IMR-90 (cell line): ENCODE results near the gene SLC31A2. TPM values are rescaled to one million over a fixed set of nuclear protein-coding genes. Genes with fewer than 3 reads are reported as not detected.

Source experiments
- ATAC-seq: fragments of 200-7000 bp; cut with Tn5 transposase; 2 replicates; pipeline ENCODE4 v1.9.1; 2020; ENCODE audit warnings: low read depth, mild to moderate bottlenecking, moderate library complexity
- BruUV-seq: library from RNA; stranded (reverse); fragments of 400-500 nt; replicated peaks from 2 replicates; lab custom pipeline; 2021; lab: Mats Ljungman, UMichigan
- CTCF ChIA-PET: fragments of 300-600 bp; formaldehyde crosslinking; extraction: SDS; loops from one replicate; lab custom pipeline; 2021; ENCODE audit warnings: antibody characterized with exemption; lab: Yijun Ruan, JAX
- POLR2A ChIA-PET: fragments of 300-600 bp; sonication (Branson Sonifier 250); formaldehyde crosslinking; loops from one replicate; lab custom pipeline; 2022; ENCODE audit warnings: antibody characterized with exemption; ENCODE audit not compliant: unreplicated experiment; lab: Charles Lee
- DNase-seq: peaks from one replicate; pipeline ENCODE4 v3.0.0; 2013
- H2AFZ ChIP-seq: replicated peaks from 2 replicates; pipeline ENCODE3; 2013; ENCODE audit warnings: low read length, mild to moderate bottlenecking; ENCODE audit not compliant: poor library complexity
- H2AK5ac ChIP-seq: 2 replicates; pipeline ENCODE4 v1.6.1; 2013; ENCODE audit warnings: low read depth, low read length, inconsistent platforms
- H2AK9ac ChIP-seq: replicated peaks from 2 replicates; pipeline ENCODE3; 2013; ENCODE audit warnings: mild to moderate bottlenecking, low read depth, low read length, moderate library complexity; ENCODE audit not compliant: poor library complexity
- H2BK120ac ChIP-seq: 2 replicates; pipeline ENCODE4 v1.6.1; 2013; ENCODE audit warnings: low read depth, low read length, inconsistent platforms
- H2BK15ac ChIP-seq: 3 replicates; pipeline ENCODE4 v1.6.1; 2013; ENCODE audit warnings: low read depth, low read length, inconsistent platforms
- H2BK20ac ChIP-seq: 2 replicates; pipeline ENCODE4 v1.6.1; 2013; ENCODE audit warnings: low read depth, mild to moderate bottlenecking, inconsistent platforms, low read length, moderate library complexity
- H2BK5ac ChIP-seq: 2 replicates; pipeline ENCODE4 v1.6.1; 2013; ENCODE audit warnings: mild to moderate bottlenecking, low read depth, low read length, inconsistent platforms; ENCODE audit not compliant: poor library complexity, severe bottlenecking
- H3K14ac ChIP-seq: replicated peaks from 2 replicates; pipeline ENCODE4 v1.6.1; 2013; ENCODE audit warnings: low read depth, low read length, inconsistent platforms
- H3K18ac ChIP-seq: 2 replicates; pipeline ENCODE4 v1.6.1; 2013; ENCODE audit warnings: low read depth, low read length, control low read depth
- H3K23ac ChIP-seq: 2 replicates; pipeline ENCODE4 v1.6.1; 2013; ENCODE audit warnings: low read depth, low read length, inconsistent platforms
- H3K27ac ChIP-seq: 2 replicates; pipeline ENCODE4 v1.5.1; 2013; ENCODE audit warnings: mild to moderate bottlenecking, control low read depth, low read length; ENCODE audit not compliant: insufficient read depth
- H3K27me3 ChIP-seq: 2 replicates; pipeline ENCODE4 v1.6.1; 2013; ENCODE audit warnings: low read length; ENCODE audit not compliant: control insufficient read depth, insufficient read depth
- H3K36me3 ChIP-seq: 2 replicates; pipeline ENCODE4 v1.6.1; 2013; ENCODE audit warnings: low read length, mixed read lengths; ENCODE audit not compliant: control insufficient read depth, insufficient read depth
- H3K4ac ChIP-seq: 2 replicates; pipeline ENCODE4 v1.6.1; 2013; ENCODE audit warnings: low read depth, low read length, inconsistent platforms
- H3K4me1 ChIP-seq: 2 replicates; pipeline ENCODE4 v1.6.1; 2013; ENCODE audit warnings: low read length, mixed read lengths; ENCODE audit not compliant: control insufficient read depth, insufficient read depth
- H3K4me2 ChIP-seq: 2 replicates; pipeline ENCODE4 v1.6.1; 2013; ENCODE audit warnings: low read depth, mild to moderate bottlenecking, control low read depth, low read length, moderate library complexity
- H3K4me3 ChIP-seq: 2 replicates; pipeline ENCODE4 v1.5.1; 2013; ENCODE audit warnings: low read depth, mild to moderate bottlenecking, control low read depth, low read length, moderate library complexity; ENCODE audit not compliant: insufficient read depth
- H3K56ac ChIP-seq: 2 replicates; pipeline ENCODE4 v1.6.1; 2013; ENCODE audit warnings: low read length, inconsistent platforms; ENCODE audit not compliant: insufficient read depth; ENCODE audit errors: extremely low read depth
- H3K79me1 ChIP-seq, 2 experiments: 2 replicates each; pipeline ENCODE4 v1.6.1; 2013; ENCODE audit warnings: low read length in 2 of 2, inconsistent platforms in 1 of 2, low read depth in 1 of 2
- H3K9ac ChIP-seq: 2 replicates; pipeline ENCODE4 v1.6.1; 2013; ENCODE audit warnings: low read depth, low read length, control low read depth
- H3K9me1 ChIP-seq: 2 replicates; pipeline ENCODE4 v1.6.1; 2013; ENCODE audit warnings: low read length, inconsistent platforms; ENCODE audit not compliant: insufficient read depth
- H3K9me3 ChIP-seq: 2 replicates; pipeline ENCODE4 v1.6.1; 2013; ENCODE audit warnings: low read length; ENCODE audit not compliant: control insufficient read depth, insufficient read depth
- H4K20me1 ChIP-seq: 2 replicates; pipeline ENCODE4 v1.6.1; 2013; ENCODE audit warnings: low read length, inconsistent platforms; ENCODE audit not compliant: insufficient read depth
- H4K5ac ChIP-seq: 2 replicates; pipeline ENCODE4 v1.6.1; 2013; ENCODE audit warnings: mild to moderate bottlenecking, low read depth, low read length, control low read depth
- H4K8ac ChIP-seq, 2 experiments: 2 replicates each; pipeline ENCODE4 v1.6.1; 2013; ENCODE audit warnings: low read depth in 2 of 2, low read length in 2 of 2, control low read depth in 1 of 2, inconsistent platforms in 1 of 2
- H4K91ac ChIP-seq: 2 replicates; pipeline ENCODE4 v1.6.1; 2013; ENCODE audit warnings: low read depth, low read length, inconsistent platforms; ENCODE audit not compliant: insufficient read depth
- POLR2A ChIP-seq: IDR thresholded peaks from 2 replicates; pipeline ENCODE4 v1.6.1; 2012; ENCODE audit warnings: mild to moderate bottlenecking, low read depth, low read length
- RAD21 ChIP-seq: IDR thresholded peaks from 2 replicates; pipeline ENCODE4 v1.6.1; 2012; ENCODE audit warnings: low read length, improper control_type of control experiment
- WGBS, 2 experiments: methylation state at CpG; one replicate each; pipeline versions ENCODE4 v1.1.5 to v1.1.7; 2013; ENCODE audit warnings: missing lambda C conversion rate in 2 of 2; ENCODE audit not compliant: insufficient read length in 1 of 2; ENCODE audit errors: extremely low coverage in 2 of 2; 5-methylcytosine and 5-hydroxymethylcytosine counted together
- dilution Hi-C: fragments of 300-500 bp; cut with HindIII; formaldehyde crosslinking; loops from one replicate; pipeline ENCODE4 v1.14.3; 2018; ENCODE audit warnings: low sequenced_read_pairs; ENCODE audit not compliant: unreplicated experiment
- in situ Hi-C: fragments of 300-500 bp; cut with MboI; formaldehyde crosslinking; loops from 3 replicates; pipeline ENCODE4 v1.14.3; 2019; ENCODE audit warnings: low sequenced_read_pairs, inconsistent platforms, mixed read lengths
- intact Hi-C: fragments of 100-400 bp; cut with micrococcal nuclease; formaldehyde crosslinking; loops from 2 replicates; pipeline ENCODE4 v1.10.0; 2022
- polyA plus RNA-seq, 3 experiments: library from polyadenylated mRNA; depleted of rRNA; stranded (reverse); fragments of >200 nt; gene quantifications; 2 replicates each; pipeline ENCODE4 v1.2.3, GENCODE V29; 2012; ENCODE audit warnings: low replicate concordance in 1 of 3
- total RNA-seq: library from RNA; depleted of rRNA; stranded (reverse); fragments of >200 nt; gene quantifications from 2 replicates; pipeline ENCODE4 v1.2.3, GENCODE V29; 2012

The SLC31A2 gene
- total and polyA plus RNA-seq, 2 of the 4 experiments (the other 2 are of a cell fraction): 5.1 to 7.2 TPM

DNA sequence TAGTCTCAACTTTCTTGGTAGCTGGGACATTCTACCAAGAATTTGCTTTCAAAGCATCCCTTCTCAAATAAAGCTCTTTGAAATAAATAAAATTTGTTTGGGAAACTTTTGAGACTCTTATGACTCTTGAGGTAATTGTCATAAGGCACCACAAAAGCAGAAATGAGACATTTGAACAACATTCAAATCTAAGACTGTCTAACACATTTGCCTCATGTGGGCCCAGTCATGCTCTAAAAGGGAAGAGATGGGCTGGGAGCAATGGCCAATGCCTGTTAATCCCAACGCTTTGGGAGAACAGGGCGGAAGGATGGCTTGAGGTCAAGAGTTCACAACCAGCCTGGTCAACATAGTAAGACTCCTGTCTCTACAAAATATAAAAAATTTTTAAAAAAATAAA, 26.4 kb downstream of the SLC31A2 start:
- H3K23ac ChIP-seq: no peak overlapping the region
- H3K36me3 ChIP-seq: peaks cover 36% of the 10 kb centered on the region
- H2BK15ac ChIP-seq: no peak overlapping the region
- H4K91ac ChIP-seq: no peak overlapping the region
- H2BK5ac ChIP-seq: no peak overlapping the region
- intact Hi-C loops: no loop called here
- no peak overlapping the region for H3K4me3 ChIP-seq
- no peak overlapping the region for H2BK120ac ChIP-seq
- peaks cover 2% of the 10 kb centered on the region; the same call in 1 of the 2 replicates for H3K9me1 ChIP-seq
- H3K27me3 ChIP-seq: no peaks in the 10 kb centered on the region
- no peak overlapping the region for H3K14ac ChIP-seq
- no TSS peak for BruUV-seq
- no peak overlapping the region for H3K4me2 ChIP-seq
- H4K20me1 ChIP-seq: no peaks in the 10 kb centered on the region; the same call in 1 of the 2 replicates
- dilution Hi-C loops: no loop called here
- H2BK20ac ChIP-seq: no peak overlapping the region
- no peak overlapping the region for H2AFZ ChIP-seq
- H3K9me3 ChIP-seq: no peaks in the 10 kb centered on the region
- H2AK5ac ChIP-seq: no peak overlapping the region
- peaks cover 7 to 9% of the 10 kb centered on the region in 2 experiments; a peak in 3 of 4 replicates for H3K79me1 ChIP-seq
- H3K9ac ChIP-seq: no peak overlapping the region
- no peak overlapping the region for H3K56ac ChIP-seq
- H4K5ac ChIP-seq: no peak overlapping the region
- ChIA-PET CTCF (interaction anchor here (0.5 kb wide), 1 partner anchor 24 kb away, joined by 3 read pairs; no protein-coding TSS in a partner anchor), POLR2A (no interaction called here)
- no peak for DNase-seq
- no peak overlapping the region for H3K18ac ChIP-seq
- in situ Hi-C loops: no loop called here
- no peak overlapping the region for H4K8ac ChIP-seq
- peak overlapping the region; percentile 36; the same call in 1 of the 2 replicates for H3K4ac ChIP-seq
- no CpG with 5 or more reads among the region's 2 CpGs for WGBS, 2 experiments
- ATAC-seq: no peak
- no peak overlapping the region for H3K27ac ChIP-seq
- TF ChIP-seq POLR2A: no peak
- TF ChIP-seq RAD21: no peak
- no peak overlapping the region for H2AK9ac ChIP-seq
- H3K4me1 ChIP-seq: peaks cover 3% of the 10 kb centered on the region
